Osteocyte (in vitro differentiated cells): ENCODE measurements around the gene ZBTB16. TPM values are rescaled to one million over a fixed set of nuclear protein-coding genes. Genes with fewer than 3 reads are reported as not detected.

Source experiments
- DNase-seq: peaks from one replicate; pipeline ENCODE4 v3.0.0; 2021; ENCODE audit warnings: mixed read lengths; ENCODE audit not compliant: unreplicated experiment; ENCODE audit errors: extremely low spot score
- H3K27ac Mint-ChIP-seq: one replicate; pipeline ENCODE4 v1.8.0; 2021; ENCODE audit warnings: mild to moderate bottlenecking, mixed read lengths; ENCODE audit not compliant: unreplicated experiment
- H3K27me3 Mint-ChIP-seq: one replicate; pipeline ENCODE4 v1.8.0; 2021; ENCODE audit warnings: mixed read lengths; ENCODE audit not compliant: unreplicated experiment
- H3K36me3 Mint-ChIP-seq: one replicate; pipeline ENCODE4 v1.8.0; 2021; ENCODE audit warnings: mixed read lengths; ENCODE audit not compliant: unreplicated experiment
- H3K4me1 Mint-ChIP-seq: one replicate; pipeline ENCODE4 v1.8.0; 2021; ENCODE audit warnings: mixed read lengths; ENCODE audit not compliant: unreplicated experiment
- H3K4me3 Mint-ChIP-seq: one replicate; pipeline ENCODE4 v1.8.0; 2021; ENCODE audit warnings: mild to moderate bottlenecking, moderate library complexity, mixed read lengths; ENCODE audit not compliant: unreplicated experiment
- H3K9me3 Mint-ChIP-seq: one replicate; pipeline ENCODE4 v1.8.0; 2021; ENCODE audit warnings: mixed read lengths; ENCODE audit not compliant: unreplicated experiment
- total RNA-seq: library from RNA; stranded (reverse); gene quantifications from 2 replicates; pipeline ENCODE4 v1.2.1, GENCODE V29; 2021
- TF ChIP-seq, protein P1 (sequence below): fragments of 200-600 bp; sonication (generic); IDR thresholded peaks from 2 replicates; pipeline ENCODE4 v1.5.0; 2021; ENCODE audit warnings: antibody characterized with exemption, mild to moderate bottlenecking, moderate library complexity

The ZBTB16 gene
- total RNA-seq, 1 donor from 2014 or later = 20.3 TPM

DNA sequence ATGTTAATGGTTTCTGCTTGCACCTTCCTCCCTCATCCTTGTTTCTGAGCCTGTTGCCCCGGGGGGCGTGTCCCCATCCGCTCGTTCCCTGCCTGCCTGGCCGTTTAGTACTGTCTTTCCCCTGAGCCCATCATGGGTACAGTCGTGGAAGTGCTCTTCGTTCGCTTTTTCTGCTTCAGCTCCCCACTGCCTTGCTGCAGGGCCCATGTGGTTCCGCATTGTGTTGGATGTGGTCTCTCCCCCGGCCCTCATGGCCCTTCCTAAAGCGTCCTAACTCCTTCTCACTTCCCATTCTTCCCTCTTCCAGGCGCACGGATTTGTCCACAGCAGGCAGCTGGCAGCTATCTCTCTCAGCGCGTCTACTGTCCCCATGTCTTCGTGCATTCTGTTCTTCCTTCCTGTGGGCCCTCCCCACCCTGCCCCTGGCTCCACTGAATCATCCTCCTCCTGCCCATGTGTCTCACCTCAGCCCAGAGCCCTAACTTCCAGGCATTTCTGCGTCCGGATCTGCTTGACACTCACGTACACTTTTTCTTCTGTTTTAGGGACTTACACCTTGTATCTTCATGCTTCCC lies 98.1 kb downstream of the ZBTB16 start:
- Mint-ChIP-seq H3K4me1 (peaks cover 55% of the 10 kb centered on the region), H3K27me3 (no peaks in the 10 kb centered on the region), H3K9me3 (no peaks in the 10 kb centered on the region), H3K4me3 (no peak overlapping the region), H3K27ac (no peak overlapping the region), H3K36me3 (peaks cover 15% of the 10 kb centered on the region)
- DNase-seq = no peak
- TF ChIP-seq, protein P1, sequence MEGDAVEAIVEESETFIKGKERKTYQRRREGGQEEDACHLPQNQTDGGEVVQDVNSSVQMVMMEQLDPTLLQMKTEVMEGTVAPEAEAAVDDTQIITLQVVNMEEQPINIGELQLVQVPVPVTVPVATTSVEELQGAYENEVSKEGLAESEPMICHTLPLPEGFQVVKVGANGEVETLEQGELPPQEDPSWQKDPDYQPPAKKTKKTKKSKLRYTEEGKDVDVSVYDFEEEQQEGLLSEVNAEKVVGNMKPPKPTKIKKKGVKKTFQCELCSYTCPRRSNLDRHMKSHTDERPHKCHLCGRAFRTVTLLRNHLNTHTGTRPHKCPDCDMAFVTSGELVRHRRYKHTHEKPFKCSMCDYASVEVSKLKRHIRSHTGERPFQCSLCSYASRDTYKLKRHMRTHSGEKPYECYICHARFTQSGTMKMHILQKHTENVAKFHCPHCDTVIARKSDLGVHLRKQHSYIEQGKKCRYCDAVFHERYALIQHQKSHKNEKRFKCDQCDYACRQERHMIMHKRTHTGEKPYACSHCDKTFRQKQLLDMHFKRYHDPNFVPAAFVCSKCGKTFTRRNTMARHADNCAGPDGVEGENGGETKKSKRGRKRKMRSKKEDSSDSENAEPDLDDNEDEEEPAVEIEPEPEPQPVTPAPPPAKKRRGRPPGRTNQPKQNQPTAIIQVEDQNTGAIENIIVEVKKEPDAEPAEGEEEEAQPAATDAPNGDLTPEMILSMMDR = no peak

DNA sequence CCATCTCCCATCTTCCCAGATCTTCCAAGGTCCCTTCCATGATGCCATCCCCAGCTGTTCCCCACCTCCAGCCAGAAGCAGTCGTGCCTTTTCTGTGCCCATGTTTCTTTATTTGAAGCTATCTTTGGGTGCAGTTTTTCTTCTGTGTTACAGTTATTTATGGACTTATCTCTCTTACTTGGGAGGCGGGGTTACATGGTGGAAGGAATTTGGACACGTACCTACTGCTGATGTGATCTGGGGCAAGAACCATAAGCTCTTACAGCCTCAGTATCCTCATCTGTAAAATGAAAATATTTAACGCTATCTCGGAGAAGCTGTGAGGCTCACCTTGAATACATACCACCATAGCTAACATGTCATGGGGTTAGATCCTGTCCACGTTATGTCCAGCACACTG lies 98.9 kb downstream of the ZBTB16 start:
- no peak overlapping the region for H3K27ac Mint-ChIP-seq
- DNase-seq = no peak
- H3K4me3 Mint-ChIP-seq = no peak overlapping the region
- H3K27me3 Mint-ChIP-seq = no peaks in the 10 kb centered on the region
- H3K9me3 Mint-ChIP-seq = no peaks in the 10 kb centered on the region
- H3K4me1 Mint-ChIP-seq = peaks cover 63% of the 10 kb centered on the region
- peaks cover 13% of the 10 kb centered on the region for H3K36me3 Mint-ChIP-seq
- TF ChIP-seq, protein P1 = no peak

DNA sequence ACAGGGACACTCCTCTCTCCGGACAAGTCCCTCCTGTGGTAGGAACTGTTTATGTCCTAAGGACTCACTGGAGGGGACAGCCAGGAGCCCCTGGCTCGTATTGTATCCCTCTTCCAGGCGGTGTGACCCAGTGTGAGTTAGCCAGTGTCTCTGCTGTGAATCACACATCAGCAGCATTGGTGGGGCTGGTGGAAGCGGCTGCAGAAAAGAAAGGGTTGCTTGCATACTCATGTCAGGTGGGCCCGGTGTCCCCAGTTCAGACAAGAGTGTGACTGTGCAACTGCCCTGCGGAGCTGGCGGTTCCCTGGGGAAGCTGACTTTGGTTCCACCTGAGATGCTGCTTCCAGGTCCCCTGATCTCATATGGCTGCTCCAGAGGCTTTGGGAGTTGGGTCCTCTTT lies 99.4 kb downstream of the ZBTB16 start:
- DNase-seq = no peak
- Mint-ChIP-seq H3K4me3 (no peak overlapping the region), H3K27me3 (no peaks in the 10 kb centered on the region), H3K4me1 (peaks cover 68% of the 10 kb centered on the region), H3K9me3 (no peaks in the 10 kb centered on the region), H3K27ac (peak overlapping the region; percentile 99), H3K36me3 (peaks cover 11% of the 10 kb centered on the region)
- TF ChIP-seq, protein P1 = no peak

DNA sequence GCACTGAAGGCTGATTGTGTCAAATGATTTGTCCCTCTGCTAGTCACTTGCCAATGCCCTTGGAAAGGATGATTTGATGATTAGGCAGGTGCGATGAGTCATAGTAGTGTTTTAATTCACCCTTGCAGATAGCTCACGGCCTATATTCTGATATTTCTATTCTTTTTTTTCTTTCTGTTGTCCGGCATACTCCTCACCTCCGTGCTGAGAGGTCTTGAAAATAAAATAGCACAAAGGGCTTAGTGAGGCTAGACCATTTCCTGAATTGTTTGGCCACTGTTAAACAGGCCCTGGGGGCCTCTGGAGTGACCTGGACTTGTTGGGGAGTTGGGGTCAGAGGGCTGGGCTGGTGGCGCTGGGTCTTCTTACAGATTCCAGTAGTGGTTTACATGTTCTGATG lies 99.8 kb downstream of the ZBTB16 start:
- TF ChIP-seq, protein P1 = no peak
- DNase-seq = no peak
- no peaks in the 10 kb centered on the region for H3K9me3 Mint-ChIP-seq
- peaks cover 72% of the 10 kb centered on the region for H3K4me1 Mint-ChIP-seq
- H3K36me3 Mint-ChIP-seq = peaks cover 11% of the 10 kb centered on the region
- no peaks in the 10 kb centered on the region for H3K27me3 Mint-ChIP-seq
- H3K4me3 Mint-ChIP-seq = no peak overlapping the region
- peak overlapping the region; percentile 99 for H3K27ac Mint-ChIP-seq

DNA sequence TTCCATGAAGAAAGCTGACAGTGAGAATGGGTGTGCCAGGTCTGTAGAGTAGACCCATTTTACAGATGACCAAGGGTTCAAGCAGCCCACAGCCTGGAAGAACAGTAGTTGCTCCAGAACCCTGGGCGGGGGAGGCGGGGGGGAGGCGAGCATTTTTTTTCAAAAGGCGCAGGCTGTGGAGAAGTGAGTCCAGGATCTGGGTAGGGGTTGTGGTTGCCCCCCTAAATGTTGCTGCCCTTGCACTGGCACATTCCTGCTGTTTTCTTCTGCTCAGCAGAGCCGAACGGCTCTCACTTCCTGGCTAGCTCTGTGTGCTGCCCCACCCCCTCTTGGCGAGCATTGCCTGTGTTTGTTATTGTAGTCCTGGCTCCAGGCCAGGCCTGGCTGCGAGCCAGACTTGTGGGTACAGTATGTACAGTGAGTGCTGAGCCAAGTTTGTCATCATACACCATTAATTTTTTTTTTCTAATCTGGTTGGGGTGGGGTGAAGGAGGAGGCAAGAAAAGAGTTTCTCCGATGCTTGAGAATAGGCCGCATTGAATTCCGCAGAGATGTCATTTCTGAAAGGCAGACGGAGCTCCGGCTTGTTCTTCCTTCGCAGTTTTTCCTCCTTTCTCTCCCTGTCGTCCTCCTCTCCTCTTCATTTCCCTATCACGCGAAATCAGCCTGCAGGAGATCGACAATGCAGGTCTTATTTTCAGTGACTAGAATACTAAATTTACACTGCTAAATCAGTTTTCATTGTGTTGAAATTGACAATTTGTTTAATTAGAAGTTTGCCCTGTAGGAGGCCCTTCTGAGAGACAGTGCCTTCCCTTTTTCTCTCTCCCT lies 100.5 kb downstream of the ZBTB16 start:
- H3K27ac Mint-ChIP-seq = peak overlapping the region; percentile 99
- H3K27me3 Mint-ChIP-seq = no peaks in the 10 kb centered on the region
- H3K4me1 Mint-ChIP-seq = peaks cover 75% of the 10 kb centered on the region
- peak; percentile 99 for DNase-seq
- peak overlapping the region; percentile 55 for H3K4me3 Mint-ChIP-seq
- TF ChIP-seq, protein P1 = no peak
- H3K9me3 Mint-ChIP-seq = no peaks in the 10 kb centered on the region
- H3K36me3 Mint-ChIP-seq = peaks cover 11% of the 10 kb centered on the region
